CD4-positive, alpha-beta T cell treated with Interleukin-6 for 4 hours (primary cell): Measurements from ENCODE around the gene ARL11.
"Not testable (repeated sequence)": the region's sequence is repeated elsewhere in the genome, so short reads cannot be mapped to it uniquely, and the experiment has no call there.

Experiments used
- DNase-seq: peaks from one replicate; pipeline ENCODE4 v3.0.0-alpha.2; 2020; ENCODE audit warnings: mixed read lengths

ARL11 gene

GRCh38 chr13:49627831-49628652 is at the start of gene ARL11:
TSS of gene ARL11 (plus strand) at chr13:49628507. CDS start at chr13:49630448, 1,941 bp downstream.
- DNase-seq, result peak; percentile 77

- DNase-seq, result no peak
Measured at GRCh38 chr13:49579501-49579900, 48.8 kb upstream of the ARL11 start.

- no peak for DNase-seq
Measured at GRCh38 chr13:49580980-49581680, 47.2 kb upstream of the ARL11 start.

GRCh38 chr13:49584771-49585182 is 43.5 kb upstream of the ARL11 start:
- peak; percentile 13 for DNase-seq

GRCh38 chr13:49585220-49586157 is 42.8 kb upstream of the ARL11 start, which contains the start of gene RCBTB1:
TSS of gene RCBTB1 (minus strand) at chr13:49585558. CDS start at chr13:49567279, 18,279 bp downstream.
- DNase-seq, result peak; percentile 78

- DNase-seq, result no peak
Measured at GRCh38 chr13:49586717-49587116, 41.6 kb upstream of the ARL11 start.

- no peak for DNase-seq
Measured at GRCh38 chr13:49587311-49587847, 40.9 kb upstream of the ARL11 start.

- not testable (repeated sequence) for DNase-seq
Measured at GRCh38 chr13:49590714-49591113, 37.6 kb upstream of the ARL11 start.

- DNase-seq, result not testable (repeated sequence)
Measured at GRCh38 chr13:49593876-49594275, 34.4 kb upstream of the ARL11 start.

- no peak for DNase-seq
Measured at GRCh38 chr13:49594576-49594975, 33.7 kb upstream of the ARL11 start.

- DNase-seq, result no peak
Measured at GRCh38 chr13:49596221-49596620, 32.1 kb upstream of the ARL11 start.

GRCh38 chr13:49597043-49597641 is 31.2 kb upstream of the ARL11 start:
- DNase-seq, result no peak

- no peak for DNase-seq
Measured at GRCh38 chr13:49602005-49602404, 26.3 kb upstream of the ARL11 start.

GRCh38 chr13:49602615-49603014 is 25.7 kb upstream of the ARL11 start:
- DNase-seq, result not testable (repeated sequence)

- no peak for DNase-seq
Measured at GRCh38 chr13:49604570-49604969, 23.7 kb upstream of the ARL11 start.

GRCh38 chr13:49606747-49607648 is 21.3 kb upstream of the ARL11 start:
- DNase-seq, result peak; percentile 88

GRCh38 chr13:49607761-49608160 is 20.5 kb upstream of the ARL11 start:
- DNase-seq, result no peak

GRCh38 chr13:49608651-49609331 is 19.5 kb upstream of the ARL11 start:
- DNase-seq, result no peak

- no peak for DNase-seq
Measured at GRCh38 chr13:49610176-49610575, 18.1 kb upstream of the ARL11 start.

- not testable (repeated sequence) for DNase-seq
Measured at GRCh38 chr13:49612042-49612441, 16.3 kb upstream of the ARL11 start.
